Activated CD4-positive, CD25-positive, alpha-beta regulatory T cell treated with anti-CD3 and anti-CD28 coated beads, Interleukin-2, amount 50 U/mL, for 72 hours (primary cell): Measurements from ENCODE around the gene TP53.

ENCODE experiments used
- DNase-seq: peaks from one replicate; pipeline ENCODE4 v3.0.0; 2021

The TP53 gene

GRCh38 chr17:7706631-7707354 is 19.5 kb upstream of the TP53 start:
- no peak for DNase-seq

DNA sequence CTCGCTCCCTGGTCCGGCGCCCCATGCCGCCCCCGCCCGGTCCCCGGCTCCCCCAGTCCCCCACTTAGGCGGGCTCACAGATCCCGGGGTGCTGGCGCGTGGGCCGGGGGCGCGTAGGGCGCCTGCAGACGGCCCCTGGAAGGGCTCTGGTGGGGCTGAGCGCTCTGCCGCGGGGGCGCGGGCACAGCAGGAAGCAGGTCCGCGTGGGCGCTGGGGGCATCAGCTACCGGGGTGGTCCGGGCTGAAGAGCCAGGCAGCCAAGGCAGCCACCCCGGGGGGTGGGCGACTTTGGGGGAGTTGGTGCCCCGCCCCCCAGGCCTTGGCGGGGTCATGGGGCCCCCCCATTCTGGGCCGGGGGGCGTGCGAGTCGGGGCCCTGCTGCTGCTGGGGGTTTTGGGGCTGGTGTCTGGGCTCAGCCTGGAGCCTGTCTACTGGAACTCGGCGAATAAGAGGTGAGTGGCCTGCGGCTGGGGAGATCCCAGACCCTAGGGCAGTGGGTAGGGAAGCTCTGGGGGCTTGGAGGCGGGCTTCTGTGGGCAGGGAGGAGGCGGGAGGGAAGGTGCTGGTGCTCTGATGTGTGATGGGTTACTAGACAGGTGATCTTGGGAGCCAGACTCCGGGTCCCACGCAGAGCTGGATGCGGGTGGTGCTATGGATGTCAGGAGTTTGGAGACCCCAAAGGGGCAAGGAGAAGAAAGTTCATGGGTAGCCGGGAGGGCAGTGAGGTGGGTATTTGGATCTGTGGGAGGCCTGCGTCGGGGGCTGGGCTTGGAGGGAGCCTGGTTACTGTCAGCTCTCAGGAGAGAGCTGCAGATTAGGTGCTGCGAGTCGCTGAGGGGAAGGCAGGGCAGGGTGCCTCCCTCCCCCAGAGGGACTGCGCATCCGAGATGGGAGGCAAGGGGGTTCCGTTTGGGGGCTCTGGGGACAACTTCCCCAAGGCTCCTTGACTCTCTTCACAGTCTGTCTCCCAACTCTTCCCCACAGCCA is 18.3 kb upstream of the TP53 start:
- no peak for DNase-seq

DNA sequence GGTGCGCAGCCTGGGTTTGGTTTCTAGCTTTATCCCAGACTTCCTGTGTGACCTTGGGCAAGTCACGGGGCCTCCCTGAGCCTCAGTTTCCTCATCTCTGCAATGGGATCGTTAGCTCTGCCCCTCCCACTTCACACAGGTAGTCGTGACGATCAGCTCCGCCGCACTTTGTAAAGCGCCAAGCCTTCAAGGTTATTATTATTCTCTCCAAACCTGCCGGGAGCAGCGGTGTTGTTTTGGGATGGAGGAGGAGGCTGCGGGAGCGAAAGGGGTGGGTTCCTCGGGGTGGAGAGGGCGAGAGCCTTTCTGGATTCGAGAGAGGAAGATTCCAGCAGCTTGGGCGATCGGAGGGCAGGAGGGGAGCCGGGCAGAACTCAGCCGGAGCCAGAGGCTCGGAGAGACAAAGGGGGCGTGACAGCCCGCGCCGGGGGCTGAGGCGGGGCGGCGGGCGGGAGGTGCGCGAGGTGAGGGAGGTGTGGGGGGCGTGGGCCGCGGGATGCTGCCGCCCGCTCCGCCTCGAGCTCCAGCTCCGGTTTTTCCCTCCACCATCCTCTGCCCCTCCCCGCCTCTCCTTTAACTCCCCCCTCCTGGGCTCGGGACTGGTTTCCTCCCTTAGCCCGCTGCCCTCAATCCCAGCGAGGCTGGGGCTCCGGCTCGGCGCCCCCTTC is 17.4 kb upstream of the TP53 start, which contains the start of gene EFNB3:
TSS of gene EFNB3 (plus strand) at position 602 of the 668 bp plus-strand sequence. CDS start 397 bp downstream, outside the sequence.
- DNase-seq, result no peak

GRCh38 chr17:7703584-7704479 is 16.5 kb upstream of the TP53 start:
- DNase-seq, result no peak

- DNase-seq, result no peak
Observed at GRCh38 chr17:7702776-7703175, 15.5 kb upstream of the TP53 start.

GRCh38 chr17:7701681-7702080 is 14.4 kb upstream of the TP53 start:
- DNase-seq, result no peak

GRCh38 chr17:7700510-7700909 is 13.2 kb upstream of the TP53 start:
- no peak for DNase-seq

- DNase-seq, result no peak
Observed at GRCh38 chr17:7697828-7698588, 10.7 kb upstream of the TP53 start.

DNA sequence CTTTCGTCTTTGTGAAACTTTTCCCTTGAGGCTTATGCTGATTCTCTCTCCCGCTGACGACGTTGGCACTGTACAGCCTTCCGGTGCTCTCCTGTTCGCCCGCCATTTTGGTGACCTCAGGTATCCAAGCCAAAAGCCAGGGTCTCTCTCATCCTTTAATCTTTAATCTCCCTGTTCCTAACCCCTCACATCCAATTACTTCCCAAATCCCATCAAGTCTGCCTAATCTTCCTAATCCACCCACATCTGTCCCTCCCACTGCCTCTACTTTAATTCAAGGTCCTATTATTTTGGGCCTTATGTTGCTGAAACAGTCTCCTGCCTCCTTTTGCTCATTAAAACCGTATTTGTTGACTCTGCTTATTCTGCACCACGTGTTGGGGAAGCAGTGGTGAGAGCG is 8.3 kb upstream of the TP53 start:
- no peak for DNase-seq

GRCh38 chr17:7688808-7689316 is 1.6 kb upstream of the TP53 start:
- DNase-seq, result no peak

DNA sequence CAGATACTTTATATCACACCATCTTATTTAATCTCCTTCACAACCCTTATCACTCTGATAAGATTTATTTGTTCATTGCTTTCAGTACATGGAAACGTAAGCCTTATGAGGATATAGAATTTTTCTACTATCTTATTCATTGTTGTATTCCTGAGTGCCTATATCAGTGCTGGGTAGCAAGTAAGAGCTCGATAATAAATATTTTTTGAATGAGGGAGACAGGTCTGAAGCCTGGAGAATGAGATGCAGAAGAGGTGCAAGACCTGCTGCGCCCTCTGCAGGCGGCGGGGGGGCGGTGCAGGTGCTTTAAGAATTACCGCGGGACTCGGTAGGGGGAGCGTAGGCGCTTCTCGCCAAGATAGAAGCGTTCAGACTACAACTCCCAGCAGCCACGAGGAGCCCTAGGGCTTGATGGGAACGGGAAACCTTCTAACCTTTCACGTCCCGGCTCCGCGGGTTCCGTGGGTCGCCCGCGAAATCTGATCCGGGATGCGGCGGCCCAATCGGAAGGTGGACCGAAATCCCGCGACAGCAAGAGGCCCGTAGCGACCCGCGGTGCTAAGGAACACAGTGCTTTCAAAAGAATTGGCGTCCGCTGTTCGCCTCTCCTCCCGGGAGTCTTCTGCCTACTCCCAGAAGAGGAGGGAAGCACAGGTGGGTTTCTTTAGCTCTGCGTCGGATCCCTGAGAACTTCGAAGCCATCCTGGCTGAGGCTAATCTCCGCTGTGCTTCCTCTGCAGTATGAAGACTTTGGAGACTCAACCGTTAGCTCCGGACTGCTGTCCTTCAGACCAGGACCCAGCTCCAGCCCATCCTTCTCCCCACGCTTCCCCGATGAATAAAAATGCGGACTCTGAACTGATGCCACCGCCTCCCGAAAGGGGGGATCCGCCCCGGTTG is 868 bp upstream of the TP53 start, which contains the start of gene WRAP53:
TSS of gene WRAP53 (plus strand) at position 570 of the 900 bp plus-strand sequence. CDS start at position 742, 172 bp downstream.
- peak; percentile 96 for DNase-seq

DNA sequence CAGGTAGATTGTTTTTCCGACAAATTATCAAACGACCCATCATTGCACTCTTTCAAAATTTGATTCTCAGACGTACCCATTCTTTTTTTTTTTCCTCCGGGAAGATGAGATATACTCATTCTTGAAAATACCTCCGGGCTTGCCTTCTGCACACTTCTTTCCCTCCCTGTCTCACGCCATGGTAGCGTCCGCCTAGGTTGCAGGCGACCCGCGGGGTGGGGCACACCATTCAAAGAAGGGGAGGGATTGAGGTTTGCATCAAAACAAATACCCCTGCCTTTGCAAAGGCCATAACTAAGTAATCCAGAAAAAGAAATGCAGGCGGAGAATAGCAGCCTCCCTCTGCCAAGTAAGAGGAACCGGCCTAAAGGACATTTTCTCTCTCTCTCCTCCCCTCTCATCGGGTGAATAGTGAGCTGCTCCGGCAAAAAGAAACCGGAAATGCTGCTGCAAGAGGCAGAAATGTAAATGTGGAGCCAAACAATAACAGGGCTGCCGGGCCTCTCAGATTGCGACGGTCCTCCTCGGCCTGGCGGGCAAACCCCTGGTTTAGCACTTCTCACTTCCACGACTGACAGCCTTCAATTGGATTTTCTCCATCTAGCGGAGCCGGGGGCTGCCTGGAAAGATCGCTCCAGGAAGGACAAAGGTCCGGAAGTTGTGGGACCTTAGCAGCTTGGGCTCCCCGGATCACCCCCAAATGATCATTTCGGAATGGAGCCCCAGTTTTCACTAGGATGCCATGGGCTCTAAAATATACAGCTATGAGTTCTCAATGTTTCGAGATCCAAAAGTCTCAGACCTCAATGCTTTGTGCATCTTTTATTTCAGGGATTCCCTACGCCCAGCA is 843 bp downstream of the TP53 start:
- peak; percentile 75 for DNase-seq

- peak; percentile 85 for DNase-seq
Observed at GRCh38 chr17:7685533-7686221, 1.6 kb downstream of the TP53 start.

DNA sequence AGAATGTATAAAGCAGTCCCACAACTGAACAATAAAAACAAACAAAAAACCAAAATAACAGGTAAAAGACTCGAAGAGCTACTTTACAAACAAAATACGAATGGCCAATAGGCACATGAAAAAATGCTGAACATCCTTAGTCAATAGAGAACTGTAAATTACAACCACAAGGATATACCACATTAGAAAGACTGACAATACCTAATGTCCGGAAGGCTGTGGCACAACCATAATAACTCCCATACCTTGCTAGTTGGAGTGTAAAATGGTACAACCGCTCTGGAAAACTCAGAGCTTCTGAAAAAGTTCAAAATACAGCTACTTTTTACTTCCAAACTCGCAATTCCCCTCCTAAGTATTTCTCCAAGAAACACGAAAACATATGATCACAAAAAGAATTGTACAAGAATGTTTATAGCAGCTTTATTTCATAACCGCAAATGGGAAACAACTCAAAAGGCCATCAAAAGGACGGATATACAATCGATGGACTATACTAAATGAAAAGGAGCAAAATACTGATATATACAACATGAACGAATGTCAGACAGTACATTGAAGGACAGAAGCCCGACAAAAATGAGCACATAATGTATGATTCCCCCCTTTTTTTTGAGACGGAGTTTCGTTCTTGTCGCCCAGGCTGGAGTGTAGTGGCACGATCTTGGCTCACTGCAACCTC is 2.3 kb downstream of the TP53 start:
- no peak for DNase-seq

DNA sequence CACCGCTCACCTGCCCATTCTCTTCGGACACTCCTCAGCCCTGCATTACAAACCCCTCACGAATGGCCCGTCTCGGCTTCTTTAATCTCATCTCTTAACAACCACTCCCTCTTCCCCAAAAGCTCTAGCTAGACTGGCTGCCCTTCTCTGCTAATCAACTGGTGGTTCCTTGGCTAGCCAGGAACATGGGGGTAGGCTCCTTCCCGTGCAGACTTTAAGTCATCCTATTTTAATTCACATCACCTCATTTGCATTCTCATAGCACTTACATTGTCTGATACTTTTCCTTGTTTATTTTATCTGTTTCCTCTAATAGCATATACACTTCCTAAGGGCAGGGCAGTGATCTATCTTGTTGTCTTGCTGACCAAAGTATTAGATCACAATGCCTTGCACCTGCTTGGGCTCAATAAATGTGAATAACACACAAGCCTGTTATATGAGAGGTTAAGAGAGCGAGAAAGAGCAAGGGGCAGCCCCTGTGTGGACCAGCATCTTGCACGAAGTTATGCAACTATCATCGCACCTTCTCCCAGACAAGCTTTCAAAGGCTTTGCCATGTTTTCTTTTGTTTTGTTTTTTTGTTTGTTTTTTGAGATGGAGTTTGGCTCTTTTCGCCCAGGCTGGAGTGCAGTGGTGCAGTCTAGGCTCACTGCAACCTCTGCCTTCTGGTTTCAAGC is 9.8 kb downstream of the TP53 start:
- no peak for DNase-seq

DNA sequence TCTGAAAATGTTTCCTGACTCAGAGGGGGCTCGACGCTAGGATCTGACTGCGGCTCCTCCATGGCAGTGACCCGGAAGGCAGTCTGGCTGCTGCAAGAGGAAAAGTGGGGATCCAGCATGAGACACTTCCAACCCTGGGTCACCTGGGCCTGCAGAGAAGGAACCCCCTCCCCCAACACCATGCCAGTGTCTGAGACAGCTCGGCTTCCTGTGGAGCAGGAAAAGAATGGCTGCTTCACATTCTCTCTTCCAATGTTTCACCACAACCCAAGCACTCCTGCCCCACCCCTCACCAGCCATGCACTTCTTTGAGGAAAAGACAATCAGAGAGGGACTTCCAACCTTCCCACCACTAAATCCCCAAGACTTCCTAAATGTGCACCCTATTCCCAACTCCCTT is 10.8 kb downstream of the TP53 start:
- no peak for DNase-seq

DNA sequence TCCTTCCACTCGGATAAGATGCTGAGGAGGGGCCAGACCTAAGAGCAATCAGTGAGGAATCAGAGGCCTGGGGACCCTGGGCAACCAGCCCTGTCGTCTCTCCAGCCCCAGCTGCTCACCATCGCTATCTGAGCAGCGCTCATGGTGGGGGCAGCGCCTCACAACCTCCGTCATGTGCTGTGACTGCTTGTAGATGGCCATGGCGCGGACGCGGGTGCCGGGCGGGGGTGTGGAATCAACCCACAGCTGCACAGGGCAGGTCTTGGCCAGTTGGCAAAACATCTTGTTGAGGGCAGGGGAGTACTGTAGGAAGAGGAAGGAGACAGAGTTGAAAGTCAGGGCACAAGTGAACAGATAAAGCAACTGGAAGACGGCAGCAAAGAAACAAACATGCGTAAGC is 12.4 kb downstream of the TP53 start:
- DNase-seq, result no peak
